ENCODE data around the gene IL6R. TPM values are rescaled to one million over a fixed set of nuclear protein-coding genes. Genes with fewer than 3 reads are reported as not detected.
A peak's percentile ranks its signal among the peaks of the same experiment; 100 is the strongest.

Gene IL6R
- total RNA-seq, 1 donor from 2014 or later, result 2.2 TPM

DNA sequence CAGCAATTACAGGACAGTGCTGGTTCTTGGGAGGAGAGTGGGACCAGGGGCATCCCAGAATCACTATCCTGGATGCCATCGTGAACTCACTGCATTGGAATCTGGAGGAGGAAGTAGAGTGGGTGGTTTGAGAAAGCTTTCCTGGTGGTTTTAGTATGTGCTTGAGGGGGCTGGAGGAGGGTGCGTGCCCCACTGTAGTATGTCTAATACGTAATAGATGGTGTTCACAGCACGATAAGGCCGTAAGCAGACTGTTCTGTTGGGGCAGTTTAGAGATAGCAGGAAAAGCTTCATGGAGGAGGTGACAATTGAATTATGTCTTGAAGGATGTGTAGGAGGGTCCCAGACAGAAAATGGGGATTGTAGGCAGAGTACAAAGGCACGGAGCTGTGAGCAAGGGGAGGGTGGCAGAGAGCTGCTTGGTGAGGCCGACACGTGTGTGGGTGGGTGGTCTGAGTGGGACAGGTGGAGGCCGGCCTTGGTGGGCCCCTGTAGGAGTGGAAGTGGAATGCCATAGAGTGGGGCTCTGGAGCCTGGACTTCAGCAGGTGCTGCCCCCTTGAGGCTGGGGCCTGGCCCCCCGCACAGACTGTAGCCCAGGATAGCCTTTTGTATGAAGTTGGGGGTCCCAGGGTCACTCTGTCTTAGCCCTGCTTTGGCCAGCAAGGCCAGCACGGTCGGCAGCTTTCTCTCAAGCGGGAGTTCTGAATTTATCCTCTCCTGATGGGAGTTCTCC lies 37.0 kb downstream of the IL6R start:
- Mint-ChIP-seq H3K4me1 (ENCODE audit: low read depth, unreplicated experiment) (peaks cover 37% of the 10 kb centered on the region), H3K27ac (ENCODE audit: unreplicated experiment) (peak overlapping the region; percentile 88), H3K36me3 (ENCODE audit: low read depth, unreplicated experiment) (no peaks in the 10 kb centered on the region), H3K4me3 (ENCODE audit: unreplicated experiment) (peak overlapping the region; percentile 17), H3K9me3 (ENCODE audit: unreplicated experiment) (no peaks in the 10 kb centered on the region), H3K27me3 (ENCODE audit: low read depth, unreplicated experiment) (peaks cover 2% of the 10 kb centered on the region)
- Histone ChIP-seq H3K27ac (ENCODE audit: low read depth, low read length) (no peak overlapping the region), H3K9me3 (ENCODE audit: insufficient read depth, low read depth, low read length) (no peaks in the 10 kb centered on the region), H3K36me3 (ENCODE audit: insufficient read depth, low read length) (no peaks in the 10 kb centered on the region), H3K9ac (ENCODE audit: low read length) (peak overlapping the region; percentile 16), H3K27me3 (ENCODE audit: insufficient read depth, low read length) (peaks cover 7% of the 10 kb centered on the region), H2AFZ (ENCODE audit: low read depth, low read length) (no peak overlapping the region), H3K4me2 (ENCODE audit: low read length) (peak overlapping the region; percentile 67), H3K4me1 (ENCODE audit: insufficient read depth, low read length) (peaks cover 31% of the 10 kb centered on the region), H3K4me3 (ENCODE audit: insufficient read depth, low read depth, low read length) (no peak overlapping the region), H3K79me2 (ENCODE audit: insufficient read depth, low read length) (no peaks in the 10 kb centered on the region), H4K20me1 (ENCODE audit: insufficient read depth, low read length) (no peaks in the 10 kb centered on the region)
- DNase-seq (ENCODE audit: low read depth), result peak; percentile 76
- no peak for TF ChIP-seq EZH2 (IDR thresholded peaks at IDR 0.05; ENCODE audit: insufficient read depth, low read length)
- TF ChIP-seq, protein P1, sequence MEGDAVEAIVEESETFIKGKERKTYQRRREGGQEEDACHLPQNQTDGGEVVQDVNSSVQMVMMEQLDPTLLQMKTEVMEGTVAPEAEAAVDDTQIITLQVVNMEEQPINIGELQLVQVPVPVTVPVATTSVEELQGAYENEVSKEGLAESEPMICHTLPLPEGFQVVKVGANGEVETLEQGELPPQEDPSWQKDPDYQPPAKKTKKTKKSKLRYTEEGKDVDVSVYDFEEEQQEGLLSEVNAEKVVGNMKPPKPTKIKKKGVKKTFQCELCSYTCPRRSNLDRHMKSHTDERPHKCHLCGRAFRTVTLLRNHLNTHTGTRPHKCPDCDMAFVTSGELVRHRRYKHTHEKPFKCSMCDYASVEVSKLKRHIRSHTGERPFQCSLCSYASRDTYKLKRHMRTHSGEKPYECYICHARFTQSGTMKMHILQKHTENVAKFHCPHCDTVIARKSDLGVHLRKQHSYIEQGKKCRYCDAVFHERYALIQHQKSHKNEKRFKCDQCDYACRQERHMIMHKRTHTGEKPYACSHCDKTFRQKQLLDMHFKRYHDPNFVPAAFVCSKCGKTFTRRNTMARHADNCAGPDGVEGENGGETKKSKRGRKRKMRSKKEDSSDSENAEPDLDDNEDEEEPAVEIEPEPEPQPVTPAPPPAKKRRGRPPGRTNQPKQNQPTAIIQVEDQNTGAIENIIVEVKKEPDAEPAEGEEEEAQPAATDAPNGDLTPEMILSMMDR (IDR thresholded peaks at IDR 0.05; ENCODE audit: insufficient read depth, low read depth, low read length), result peak; percentile 11
- FAIRE-seq, result no peak

DNA sequence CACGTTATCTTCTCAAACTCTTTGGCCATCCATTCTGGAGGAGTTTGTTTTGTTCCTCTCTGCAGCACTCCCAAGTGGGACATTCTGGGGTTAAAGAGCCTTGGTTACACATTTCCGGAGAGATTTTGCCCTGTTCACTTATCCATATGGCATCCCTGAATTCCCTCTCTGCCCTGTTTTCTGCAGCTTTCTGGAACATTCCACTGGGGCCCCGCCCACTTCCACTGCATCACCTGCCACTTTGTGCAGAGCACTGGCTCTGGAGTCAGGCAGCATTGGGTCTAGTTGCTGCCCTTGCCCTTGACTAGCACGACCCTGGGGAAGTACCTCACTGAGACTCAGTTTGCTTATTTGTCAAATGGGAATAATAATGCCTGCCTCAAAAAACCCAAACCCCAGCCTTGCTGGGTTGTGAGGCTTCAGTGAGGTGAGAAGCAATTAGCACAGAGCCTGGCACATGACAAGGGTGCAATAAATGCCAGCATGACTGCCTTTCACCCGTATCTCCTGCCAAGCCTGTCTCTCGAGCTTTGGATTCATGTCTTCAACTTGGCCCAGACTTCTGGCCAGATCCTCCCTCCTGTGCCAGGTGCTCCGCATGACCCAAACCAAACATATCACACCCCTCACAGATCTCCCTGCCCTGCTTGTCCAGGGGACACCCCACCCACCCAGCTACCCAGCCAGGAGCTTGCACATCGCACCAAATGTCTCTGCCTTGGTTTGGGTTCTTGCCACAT lies 38.3 kb downstream of the IL6R start:
- no peak overlapping the region for H3K4me3 Mint-ChIP-seq (ENCODE audit: unreplicated experiment)
- H3K9ac ChIP-seq (ENCODE audit: low read length), result no peak overlapping the region
- no peak overlapping the region for H3K4me3 ChIP-seq (ENCODE audit: insufficient read depth, low read depth, low read length)
- H3K79me2 ChIP-seq (ENCODE audit: insufficient read depth, low read length), result no peaks in the 10 kb centered on the region
- H3K27ac ChIP-seq (ENCODE audit: low read depth, low read length), result no peak overlapping the region
- H3K4me2 ChIP-seq (ENCODE audit: low read length), result no peak overlapping the region
- no peak for FAIRE-seq
- peaks cover 41% of the 10 kb centered on the region for H3K4me1 Mint-ChIP-seq (ENCODE audit: low read depth, unreplicated experiment)
- no peak for DNase-seq (ENCODE audit: low read depth)
- H3K27me3 ChIP-seq (ENCODE audit: insufficient read depth, low read length), result peaks cover 7% of the 10 kb centered on the region
- H3K27me3 Mint-ChIP-seq (ENCODE audit: low read depth, unreplicated experiment), result peaks cover 2% of the 10 kb centered on the region
- peak overlapping the region; percentile 6 for H3K27ac Mint-ChIP-seq (ENCODE audit: unreplicated experiment)
- no peak overlapping the region for H2AFZ ChIP-seq (ENCODE audit: low read depth, low read length)
- no peaks in the 10 kb centered on the region for H4K20me1 ChIP-seq (ENCODE audit: insufficient read depth, low read length)
- peaks cover 31% of the 10 kb centered on the region for H3K4me1 ChIP-seq (ENCODE audit: insufficient read depth, low read length)
- H3K9me3 Mint-ChIP-seq (ENCODE audit: unreplicated experiment), result no peaks in the 10 kb centered on the region
- TF ChIP-seq, protein P1 (IDR thresholded peaks at IDR 0.05; ENCODE audit: insufficient read depth, low read depth, low read length), result no peak
- no peak for TF ChIP-seq EZH2 (IDR thresholded peaks at IDR 0.05; ENCODE audit: insufficient read depth, low read length)
- H3K9me3 ChIP-seq (ENCODE audit: insufficient read depth, low read depth, low read length), result no peaks in the 10 kb centered on the region
- H3K36me3 Mint-ChIP-seq (ENCODE audit: low read depth, unreplicated experiment), result no peaks in the 10 kb centered on the region
- no peaks in the 10 kb centered on the region for H3K36me3 ChIP-seq (ENCODE audit: insufficient read depth, low read length)

All from astrocyte (in vitro differentiated cells and primary cell).